Mesothelial cell of epicardium (in vitro differentiated cells): ENCODE data around the gene TMUB1. TPM values are rescaled to one million over a fixed set of nuclear protein-coding genes. Genes with fewer than 3 reads are reported as not detected.

Source experiments
- DNase-seq, 2 experiments: peaks; one replicate each; pipeline ENCODE4 v3.0.0; 2021; ENCODE audit warnings: low spot score in 2 of 2; ENCODE audit not compliant: unreplicated experiment in 2 of 2
- H3K27ac Mint-ChIP-seq: 2 replicates; pipeline ENCODE4 v1.8.0; 2021; ENCODE audit warnings: mixed read lengths
- H3K27me3 Mint-ChIP-seq: 2 replicates; pipeline ENCODE4 v1.8.0; 2021; ENCODE audit warnings: low read depth, mixed read lengths
- H3K36me3 Mint-ChIP-seq: 2 replicates; pipeline ENCODE4 v1.8.0; 2021; ENCODE audit warnings: mixed read lengths
- H3K4me1 Mint-ChIP-seq: 2 replicates; pipeline ENCODE4 v1.8.0; 2021; ENCODE audit warnings: mixed read lengths
- H3K4me3 Mint-ChIP-seq: 2 replicates; pipeline ENCODE4 v1.8.0; 2021; ENCODE audit warnings: mild to moderate bottlenecking, moderate library complexity, mixed read lengths
- H3K9me3 Mint-ChIP-seq: 2 replicates; pipeline ENCODE4 v1.8.0; 2021; ENCODE audit warnings: mixed read lengths
- total RNA-seq: library from RNA; stranded (reverse); gene quantifications from 3 replicates; pipeline ENCODE4 v1.2.1, GENCODE V29; 2021
- TF ChIP-seq, protein P1 (sequence below): fragments of 200-600 bp; sonication (generic); IDR thresholded peaks from one replicate; pipeline ENCODE4 v1.5.0; 2021; ENCODE audit warnings: antibody characterized with exemption; ENCODE audit not compliant: unreplicated experiment

The TMUB1 gene, protein sequence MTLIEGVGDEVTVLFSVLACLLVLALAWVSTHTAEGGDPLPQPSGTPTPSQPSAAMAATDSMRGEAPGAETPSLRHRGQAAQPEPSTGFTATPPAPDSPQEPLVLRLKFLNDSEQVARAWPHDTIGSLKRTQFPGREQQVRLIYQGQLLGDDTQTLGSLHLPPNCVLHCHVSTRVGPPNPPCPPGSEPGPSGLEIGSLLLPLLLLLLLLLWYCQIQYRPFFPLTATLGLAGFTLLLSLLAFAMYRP
- 34.7 to 38.4 TPM (median 36.5 TPM) in 3 replicates for total RNA-seq

DNA sequence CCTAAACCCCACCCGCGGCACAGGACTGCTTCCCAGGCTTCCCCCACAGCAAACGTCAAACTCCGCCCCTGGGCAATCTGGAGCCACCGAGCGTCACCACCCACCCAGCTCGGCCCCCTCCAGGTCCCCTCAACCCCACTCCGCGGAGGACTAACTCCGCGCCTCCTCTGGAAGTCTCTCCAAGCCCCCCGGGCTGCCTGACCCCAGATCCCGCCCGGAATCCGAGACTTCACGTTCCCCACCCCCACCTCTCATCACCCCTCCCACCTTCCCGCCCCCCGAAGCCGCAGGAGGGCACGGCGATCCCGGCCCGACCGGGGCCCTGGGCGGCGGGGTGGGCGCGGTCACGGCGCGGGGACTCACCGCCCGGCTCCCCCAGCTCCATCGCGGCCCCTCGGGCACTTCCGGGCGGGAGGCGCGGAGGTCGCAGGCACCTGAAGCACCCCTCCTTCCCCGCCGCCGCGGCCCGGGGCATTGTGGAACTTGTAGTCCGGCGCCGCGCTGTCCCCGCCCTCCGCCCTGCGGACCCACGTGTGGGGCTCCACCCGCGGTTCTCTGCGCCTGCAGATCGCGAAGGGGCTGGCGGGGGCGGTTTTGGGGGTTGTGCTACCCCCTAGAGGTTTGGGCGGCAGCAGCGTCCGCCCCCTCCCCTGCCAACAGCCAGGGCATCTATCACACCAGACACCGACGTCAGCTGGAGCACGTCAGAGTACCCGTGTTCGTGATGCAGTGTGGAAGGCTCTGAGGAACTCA is at the start of gene TMUB1:
Gene TMUB1, minus strand, starts transcription at position 423 of the 753 bp plus-strand sequence. CDS start 930 bp downstream, outside the sequence.
- Mint-ChIP-seq H3K36me3 (no peaks in the 10 kb centered on the region), H3K4me1 (peaks cover 46% of the 10 kb centered on the region), H3K27ac (peak within 1 kb of the TSS; percentile 41), H3K4me3 (peak within 1 kb of the TSS; percentile 72), H3K27me3 (no peaks in the 10 kb centered on the region), H3K9me3 (no peaks in the 10 kb centered on the region)
- TF ChIP-seq, protein P1, sequence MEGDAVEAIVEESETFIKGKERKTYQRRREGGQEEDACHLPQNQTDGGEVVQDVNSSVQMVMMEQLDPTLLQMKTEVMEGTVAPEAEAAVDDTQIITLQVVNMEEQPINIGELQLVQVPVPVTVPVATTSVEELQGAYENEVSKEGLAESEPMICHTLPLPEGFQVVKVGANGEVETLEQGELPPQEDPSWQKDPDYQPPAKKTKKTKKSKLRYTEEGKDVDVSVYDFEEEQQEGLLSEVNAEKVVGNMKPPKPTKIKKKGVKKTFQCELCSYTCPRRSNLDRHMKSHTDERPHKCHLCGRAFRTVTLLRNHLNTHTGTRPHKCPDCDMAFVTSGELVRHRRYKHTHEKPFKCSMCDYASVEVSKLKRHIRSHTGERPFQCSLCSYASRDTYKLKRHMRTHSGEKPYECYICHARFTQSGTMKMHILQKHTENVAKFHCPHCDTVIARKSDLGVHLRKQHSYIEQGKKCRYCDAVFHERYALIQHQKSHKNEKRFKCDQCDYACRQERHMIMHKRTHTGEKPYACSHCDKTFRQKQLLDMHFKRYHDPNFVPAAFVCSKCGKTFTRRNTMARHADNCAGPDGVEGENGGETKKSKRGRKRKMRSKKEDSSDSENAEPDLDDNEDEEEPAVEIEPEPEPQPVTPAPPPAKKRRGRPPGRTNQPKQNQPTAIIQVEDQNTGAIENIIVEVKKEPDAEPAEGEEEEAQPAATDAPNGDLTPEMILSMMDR: no peak
- DNase-seq: peak in 1 of 2 experiments; percentile 80

DNA sequence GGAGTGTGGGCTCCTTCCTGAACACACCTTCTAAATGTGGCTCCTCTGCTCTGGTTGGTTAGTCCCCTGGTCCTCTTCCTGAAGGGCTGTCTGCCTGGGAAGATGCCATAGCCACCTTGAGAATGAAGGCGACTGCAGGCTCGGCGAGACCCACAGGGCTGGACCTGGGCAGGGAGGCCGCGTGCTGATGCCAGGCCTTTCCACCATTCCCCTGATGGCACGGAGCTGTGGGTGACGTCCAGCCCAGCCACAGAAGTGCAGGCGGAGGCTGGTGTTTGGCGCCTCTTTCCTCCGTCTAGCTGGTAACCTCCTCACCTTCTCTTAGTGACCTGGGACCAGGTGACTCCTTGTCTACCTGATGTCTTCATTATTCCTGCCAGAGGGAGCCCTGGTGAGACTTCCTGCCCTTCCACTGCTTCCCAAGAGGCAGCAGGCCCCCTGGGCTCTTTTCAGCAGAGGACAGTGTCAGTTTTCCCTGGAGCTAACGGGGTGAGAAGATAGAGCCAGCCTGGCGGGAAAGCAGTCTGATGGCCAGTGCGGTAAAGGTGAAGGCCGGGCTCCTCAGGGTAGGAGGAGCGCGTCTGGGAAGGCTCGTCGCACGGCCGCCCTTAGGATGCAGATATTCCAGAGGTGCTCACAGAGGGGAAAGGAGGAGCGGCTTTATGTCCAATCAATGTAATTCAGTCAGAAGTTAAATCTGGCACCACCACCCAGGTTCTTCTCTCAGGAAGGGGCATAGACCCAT is 49.3 kb upstream of the TMUB1 start:
- TF ChIP-seq, protein P1: no peak
- no peaks in the 10 kb centered on the region for H3K27me3 Mint-ChIP-seq
- H3K4me1 Mint-ChIP-seq: no peaks in the 10 kb centered on the region
- H3K4me3 Mint-ChIP-seq: no peak overlapping the region
- no peak for DNase-seq
- no peaks in the 10 kb centered on the region for H3K9me3 Mint-ChIP-seq
- H3K36me3 Mint-ChIP-seq: peaks cover 33% of the 10 kb centered on the region
- H3K27ac Mint-ChIP-seq: peak overlapping the region; percentile 9

DNA sequence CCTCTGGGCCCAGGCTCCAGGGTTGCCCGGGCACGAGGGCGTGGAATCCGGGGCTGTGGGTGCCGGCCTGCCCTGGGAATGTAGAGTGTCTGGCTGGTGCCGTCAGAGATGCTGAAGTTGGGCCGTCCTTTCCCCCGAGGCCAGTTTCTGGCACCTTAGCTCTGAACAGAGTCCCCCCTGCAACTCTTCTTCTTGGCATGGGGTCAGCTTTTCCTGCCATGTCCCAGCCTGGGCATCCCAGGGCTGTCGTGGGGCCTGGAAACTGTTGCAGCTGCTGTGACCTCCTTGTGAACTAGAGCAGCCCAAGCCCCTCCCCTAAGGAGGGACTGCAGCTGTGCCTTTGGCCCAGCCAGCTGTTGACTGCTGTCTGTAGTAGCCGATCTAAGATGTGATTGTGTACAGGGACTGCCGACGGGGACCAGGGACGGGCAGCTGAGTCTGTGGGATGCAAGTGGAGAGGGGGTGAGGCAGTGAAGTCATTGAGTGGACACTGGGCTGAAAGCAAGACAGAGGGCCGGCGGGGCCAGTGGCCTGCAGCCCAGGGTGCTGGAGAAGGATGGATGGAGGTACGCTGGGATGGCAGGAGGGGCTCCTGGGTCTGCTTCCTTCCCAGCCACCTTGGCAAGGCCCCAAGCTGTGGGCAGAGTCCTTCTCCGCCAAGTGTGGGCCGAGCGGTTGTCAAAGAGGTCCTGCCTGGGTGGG is 48.5 kb upstream of the TMUB1 start:
- Mint-ChIP-seq H3K27ac (no peak overlapping the region), H3K9me3 (no peaks in the 10 kb centered on the region), H3K4me3 (no peak overlapping the region)

DNA sequence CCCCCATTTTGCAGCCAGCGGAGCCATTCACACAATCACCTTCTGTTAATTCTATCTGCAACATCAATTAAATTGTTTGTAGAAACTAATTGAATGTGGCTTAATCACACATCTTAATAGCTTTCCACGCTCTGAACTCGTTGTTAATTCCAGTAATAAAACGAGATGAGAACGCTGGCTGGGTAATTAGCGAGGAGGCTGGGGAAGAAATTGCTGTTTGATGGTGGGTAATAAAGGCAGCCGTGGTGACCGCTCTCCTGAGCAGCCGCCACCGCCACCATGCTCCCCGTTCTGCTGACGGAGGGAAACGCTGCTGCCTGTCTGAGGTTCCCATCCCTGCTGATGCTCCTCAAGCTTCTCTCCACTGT is 47.9 kb upstream of the TMUB1 start:
- Mint-ChIP-seq H3K36me3 (peaks cover 30% of the 10 kb centered on the region), H3K27ac (no peak overlapping the region), H3K4me1 (peaks cover 3% of the 10 kb centered on the region), H3K4me3 (no peak overlapping the region), H3K9me3 (no peaks in the 10 kb centered on the region), H3K27me3 (no peaks in the 10 kb centered on the region)
- DNase-seq: no peak
- TF ChIP-seq, protein P1: no peak

More for the DNA sequence above, 48.5 kb upstream of the TMUB1 start:
- H3K36me3 Mint-ChIP-seq: peaks cover 35% of the 10 kb centered on the region
- no peaks in the 10 kb centered on the region for H3K27me3 Mint-ChIP-seq
- H3K4me1 Mint-ChIP-seq: peaks cover 3% of the 10 kb centered on the region
- TF ChIP-seq, protein P1: no peak
- no peak for DNase-seq

DNA sequence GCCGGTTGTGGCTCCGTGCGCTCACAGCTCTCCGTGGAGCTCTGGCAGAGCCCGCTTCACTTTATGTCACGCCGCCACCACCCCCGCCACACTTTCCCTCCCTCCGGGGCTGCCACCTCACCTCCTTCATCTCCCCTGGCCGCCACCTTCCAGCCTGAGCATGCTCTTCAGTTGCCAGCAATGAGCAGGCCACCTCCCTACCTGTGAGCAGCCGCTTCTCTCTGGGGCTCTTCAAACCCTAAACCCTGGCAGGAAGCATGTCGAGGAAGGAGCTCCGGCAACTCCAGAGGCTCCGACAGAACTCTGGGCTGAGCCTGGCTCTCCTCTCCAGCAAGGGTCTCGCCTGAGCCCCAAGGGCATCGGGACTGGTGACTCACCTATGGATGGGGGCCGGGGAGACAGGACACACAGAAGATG is 47.5 kb upstream of the TMUB1 start:
- Mint-ChIP-seq H3K27ac (no peak overlapping the region), H3K4me3 (no peak overlapping the region), H3K36me3 (peaks cover 28% of the 10 kb centered on the region)

More for the DNA sequence above, 47.5 kb upstream of the TMUB1 start:
- peaks cover 5% of the 10 kb centered on the region for H3K4me1 Mint-ChIP-seq
- no peak for DNase-seq
- H3K9me3 Mint-ChIP-seq: no peaks in the 10 kb centered on the region
- H3K27me3 Mint-ChIP-seq: no peaks in the 10 kb centered on the region
- TF ChIP-seq, protein P1: no peak
